LNCAP (cell line): ENCODE measurements around the gene P2RX7.

Source experiments
- CTCF ChIP-seq: fragments of 450-650 bp; IDR thresholded peaks from 2 replicates; pipeline ENCODE4 v1.5.1; 2017; ENCODE audit warnings: mild to moderate bottlenecking

P2RX7 gene

DNA sequence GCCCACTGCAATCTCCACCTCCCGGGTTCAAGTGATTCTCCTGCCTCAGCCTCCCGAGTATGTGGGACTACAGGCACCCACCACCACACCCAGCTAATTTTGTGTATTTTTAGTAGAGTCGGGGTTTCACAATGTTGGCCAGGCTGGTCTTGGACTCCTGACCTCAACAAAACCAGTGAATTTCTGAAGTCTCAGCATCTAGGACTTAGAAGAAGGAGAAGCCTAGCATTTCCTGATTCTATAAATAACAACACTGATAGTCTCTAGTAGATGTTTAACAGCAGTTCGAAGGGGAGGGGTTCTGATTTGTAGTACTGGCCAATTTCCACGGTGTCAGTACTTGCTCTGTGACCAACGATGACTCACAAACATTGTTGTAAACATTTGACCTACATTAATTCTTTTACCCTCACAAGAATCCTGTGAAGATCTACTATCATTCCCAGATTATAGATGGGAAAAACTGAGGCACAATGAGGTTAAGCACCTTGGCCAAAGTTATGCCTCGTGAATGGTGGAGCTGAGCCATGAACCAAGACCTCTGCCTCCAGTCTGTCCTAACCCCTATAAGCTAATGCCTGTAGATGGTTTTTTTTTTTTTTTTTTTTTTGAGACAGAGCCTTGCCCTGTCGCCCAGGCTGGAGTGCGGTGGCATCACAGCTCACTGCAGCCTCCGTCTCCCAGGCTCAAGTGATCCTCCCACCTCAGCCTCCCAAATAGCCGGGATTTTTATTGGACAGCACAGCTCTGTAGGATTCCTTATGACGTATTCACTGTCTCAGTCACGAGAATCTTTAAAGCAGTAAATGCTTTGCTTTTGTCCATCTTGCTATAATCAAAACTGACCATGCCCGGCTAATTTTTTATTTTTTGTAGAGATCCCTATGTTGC lies 82.4 kb downstream of the P2RX7 start:
- TF ChIP-seq CTCF: no peak

DNA sequence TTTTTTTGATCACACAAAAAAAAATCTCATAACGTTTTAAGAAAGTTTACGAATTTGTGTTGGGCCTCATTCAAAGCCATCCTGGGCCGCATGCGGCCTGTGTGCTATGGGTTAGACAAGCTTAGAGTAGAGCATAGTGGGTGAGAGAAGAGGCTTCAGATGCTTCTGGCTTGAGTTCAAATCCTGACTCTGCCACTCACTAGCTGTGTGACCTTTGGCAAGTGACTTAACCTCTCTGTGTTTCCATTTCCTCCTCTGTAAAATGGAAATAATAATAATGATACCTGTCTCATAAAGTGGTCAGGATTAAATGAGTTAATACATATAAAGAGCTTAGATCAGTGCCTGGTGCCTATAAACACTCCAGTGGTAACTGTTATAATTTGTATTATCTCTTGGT lies 83.4 kb downstream of the P2RX7 start:
- TF ChIP-seq CTCF: no peak

GRCh38 chr12:121217063-121217462 lies 84.4 kb downstream of the P2RX7 start:
- no peak for TF ChIP-seq CTCF

- no peak for TF ChIP-seq CTCF
Measured at GRCh38 chr12:121217761-121218160, 85.1 kb downstream of the P2RX7 start.

DNA sequence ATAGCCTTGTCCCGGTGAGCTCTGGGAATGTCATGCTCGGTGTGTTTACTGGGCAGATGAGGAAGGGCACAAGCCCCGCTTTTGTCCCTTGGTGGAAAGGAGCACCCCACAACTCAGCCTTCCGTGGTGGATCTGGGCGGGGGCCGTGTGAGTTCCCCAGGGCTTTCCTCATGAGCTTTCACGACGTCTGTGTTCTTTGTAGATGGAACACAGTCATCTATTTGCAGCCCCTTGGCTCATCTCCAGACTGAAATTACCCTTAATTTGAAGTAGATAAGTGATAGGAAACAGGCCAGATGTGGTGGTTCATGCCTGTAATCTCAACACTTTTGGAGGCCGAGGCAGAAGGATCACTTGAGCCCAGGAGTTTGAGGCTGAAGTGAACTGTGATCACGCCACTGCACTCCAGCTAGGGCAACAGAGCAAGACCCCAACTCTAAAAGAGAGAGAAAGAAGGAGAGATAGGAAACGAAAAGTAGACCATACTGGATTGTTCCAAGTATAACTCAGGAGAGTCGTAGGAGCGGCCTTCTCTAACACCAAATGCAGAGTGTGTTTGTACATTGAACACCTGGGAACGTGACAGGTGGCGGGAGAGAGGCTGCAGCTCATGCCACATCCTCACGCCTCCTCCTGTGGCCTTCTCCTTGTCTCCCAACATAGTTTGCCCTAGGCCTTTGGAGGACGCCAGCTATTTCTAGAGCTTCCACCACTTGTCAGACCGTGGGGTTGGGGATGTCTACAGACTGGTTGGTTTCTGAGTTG lies 86.1 kb downstream of the P2RX7 start:
- no peak for TF ChIP-seq CTCF

GRCh38 chr12:121219353-121219986 lies 86.8 kb downstream of the P2RX7 start:
- no peak for TF ChIP-seq CTCF

- no peak for TF ChIP-seq CTCF
Measured at GRCh38 chr12:121222847-121223246, 90.2 kb downstream of the P2RX7 start.
